GM23248 (cell line): Measurements from ENCODE around the gene TUBB2A. TPM values are rescaled to one million over a fixed set of nuclear protein-coding genes. Genes with fewer than 3 reads are reported as not detected.
"Not testable (repeated sequence)": the region's sequence is repeated elsewhere in the genome, so short reads cannot be mapped to it uniquely, and the experiment has no call there.

ENCODE experiments used
- DNase-seq: peaks from one replicate; pipeline ENCODE4 v3.0.0-alpha.2; 2015
- H2AFZ ChIP-seq: fragments of 200-600 bp; sonication (generic); 2 replicates; pipeline ENCODE4 v1.6.1; 2016; ENCODE audit warnings: antibody characterized with exemption
- H3F3A ChIP-seq: fragments of 200-600 bp; sonication (generic); 2 replicates; pipeline ENCODE4 v1.6.1; 2016; ENCODE audit warnings: mild to moderate bottlenecking, antibody characterized with exemption, mixed run types; ENCODE audit not compliant: insufficient read depth
- H3K27ac ChIP-seq: fragments of 200-600 bp; sonication (generic); 2 replicates; pipeline ENCODE4 v1.5.1; 2016; ENCODE audit warnings: mild to moderate bottlenecking
- H3K27me3 ChIP-seq: fragments of 200-600 bp; sonication (generic); replicated peaks from 2 replicates; pipeline ENCODE4 v1.6.1; 2016; ENCODE audit warnings: mild to moderate bottlenecking; ENCODE audit not compliant: insufficient read depth
- H3K36me3 ChIP-seq: fragments of 200-600 bp; sonication (generic); 2 replicates; pipeline ENCODE4 v1.6.1; 2016; ENCODE audit warnings: low read depth, mild to moderate bottlenecking
- H3K4me1 ChIP-seq: fragments of 200-600 bp; sonication (generic); 2 replicates; pipeline ENCODE4 v1.6.1; 2016; ENCODE audit warnings: mild to moderate bottlenecking; ENCODE audit not compliant: insufficient read depth
- H3K4me2 ChIP-seq: fragments of 200-600 bp; sonication (generic); one replicate; pipeline ENCODE4 v1.6.1; 2016; ENCODE audit warnings: mild to moderate bottlenecking; ENCODE audit not compliant: unreplicated experiment
- H3K4me3 ChIP-seq: fragments of 200-600 bp; sonication (generic); 2 replicates; pipeline ENCODE4 v1.5.1; 2016; ENCODE audit warnings: mild to moderate bottlenecking
- H3K79me2 ChIP-seq: fragments of 200-600 bp; sonication (generic); 2 replicates; pipeline ENCODE4 v1.6.1; 2016; ENCODE audit warnings: mild to moderate bottlenecking; ENCODE audit not compliant: insufficient read depth
- H3K9ac ChIP-seq: fragments of 200-600 bp; sonication (generic); 2 replicates; pipeline ENCODE4 v1.6.1; 2016; ENCODE audit warnings: mild to moderate bottlenecking
- H3K9me2 ChIP-seq: fragments of 200-600 bp; sonication (generic); 2 replicates; pipeline ENCODE4 v1.6.1; 2016; ENCODE audit warnings: mixed run types, mild to moderate bottlenecking, moderate library complexity; ENCODE audit not compliant: insufficient read depth
- H3K9me3 ChIP-seq: fragments of 200-600 bp; sonication (generic); one replicate; pipeline ENCODE4 v1.6.1; 2017; ENCODE audit warnings: low read depth
- H4K20me1 ChIP-seq: fragments of 200-600 bp; sonication (generic); 2 replicates; pipeline ENCODE4 v1.6.0; 2016; ENCODE audit not compliant: insufficient read depth
- EZH2 ChIP-seq: fragments of 200-600 bp; sonication (generic); IDR thresholded peaks from 2 replicates; pipeline ENCODE4 v1.6.1; 2018; ENCODE audit warnings: antibody characterized with exemption, mild to moderate bottlenecking; ENCODE audit not compliant: insufficient read depth, poor library complexity, severe bottlenecking
- EZH2phosphoT487 ChIP-seq: fragments of 200-600 bp; sonication (generic); IDR thresholded peaks from 2 replicates; pipeline ENCODE4 v1.6.1; 2018; ENCODE audit warnings: antibody characterized with exemption, moderate library complexity, mild to moderate bottlenecking, low read depth; ENCODE audit not compliant: insufficient read depth
- WGBS, 2 experiments: methylation state at CpG; one replicate each; pipeline ENCODE4 v1.1.6; 2015 to 2017; ENCODE audit warnings: low lambda C conversion rate in 2 of 2, low coverage in 1 of 2; ENCODE audit errors: missing lambda C conversion rate in 2 of 2; 5-methylcytosine and 5-hydroxymethylcytosine counted together
- in situ Hi-C: fragments of 300-500 bp; cut with MboI; formaldehyde crosslinking; loops from 2 replicates; pipeline ENCODE4 v1.15.0; 2020
- polyA plus RNA-seq: library from polyadenylated mRNA; unstranded; fragments of >200 nt; fragmentation: Nextera tagmentation; extraction: Ambion mirVana; gene quantifications from 2 replicates; pipeline ENCODE4 v1.2.1, GENCODE V29; 2016
- total RNA-seq: library from RNA; depleted of rRNA; stranded (reverse); fragments of >200 nt; shearing (Covaris generic); gene quantifications from 2 replicates; pipeline ENCODE4 v1.2.3, GENCODE V29; 2014

TUBB2A gene
- total and polyA plus RNA-seq, 2 experiments from 2014 or later = 163 to 190 TPM

GRCh38 chr6:3176562-3177355 lies 19.4 kb upstream of the TUBB2A start:
- no peak overlapping the region for H3K27ac ChIP-seq

GRCh38 chr6:3175715-3176402 lies 18.5 kb upstream of the TUBB2A start:
- H3F3A ChIP-seq = no peaks in the 10 kb centered on the region
- H3K79me2 ChIP-seq = no peaks in the 10 kb centered on the region
- in situ Hi-C loops = no loop called here
- H3K27me3 ChIP-seq = no peaks in the 10 kb centered on the region
- H3K9me3 ChIP-seq = no peaks in the 10 kb centered on the region
- no peak overlapping the region for H3K9ac ChIP-seq
- no peaks in the 10 kb centered on the region for H3K9me2 ChIP-seq
- H3K36me3 ChIP-seq = no peaks in the 10 kb centered on the region
- WGBS, 2 experiments = 70 to 80% methylated on average over 11 of the region's 11 CpGs
- H2AFZ ChIP-seq = no peak overlapping the region
- no peaks in the 10 kb centered on the region for H4K20me1 ChIP-seq
- DNase-seq = no peak
- H3K4me3 ChIP-seq = no peak overlapping the region
- TF ChIP-seq EZH2 (no peak), EZH2phosphoT487 (no peak)
- H3K4me1 ChIP-seq = no peaks in the 10 kb centered on the region
- H3K27ac ChIP-seq = no peak overlapping the region
- H3K4me2 ChIP-seq = no peak overlapping the region

More at GRCh38 chr6:3176562-3177355, 19.4 kb upstream of the TUBB2A start:
- Histone ChIP-seq H3K9me3 (no peaks in the 10 kb centered on the region), H3K9ac (no peak overlapping the region), H3K27me3 (no peaks in the 10 kb centered on the region), H4K20me1 (no peaks in the 10 kb centered on the region), H3K4me1 (no peaks in the 10 kb centered on the region), H3K36me3 (no peaks in the 10 kb centered on the region), H2AFZ (no peak overlapping the region), H3K4me3 (no peak overlapping the region), H3K4me2 (no peak overlapping the region), H3F3A (no peaks in the 10 kb centered on the region), H3K79me2 (no peaks in the 10 kb centered on the region), H3K9me2 (no peaks in the 10 kb centered on the region)
- DNase-seq = peak; percentile 94
- in situ Hi-C loops = no loop called here
- no peak for TF ChIP-seq EZH2phosphoT487
- TF ChIP-seq EZH2 = no peak
- WGBS, 2 experiments = 84 to 85% methylated on average over 22 of the region's 22 CpGs

DNA sequence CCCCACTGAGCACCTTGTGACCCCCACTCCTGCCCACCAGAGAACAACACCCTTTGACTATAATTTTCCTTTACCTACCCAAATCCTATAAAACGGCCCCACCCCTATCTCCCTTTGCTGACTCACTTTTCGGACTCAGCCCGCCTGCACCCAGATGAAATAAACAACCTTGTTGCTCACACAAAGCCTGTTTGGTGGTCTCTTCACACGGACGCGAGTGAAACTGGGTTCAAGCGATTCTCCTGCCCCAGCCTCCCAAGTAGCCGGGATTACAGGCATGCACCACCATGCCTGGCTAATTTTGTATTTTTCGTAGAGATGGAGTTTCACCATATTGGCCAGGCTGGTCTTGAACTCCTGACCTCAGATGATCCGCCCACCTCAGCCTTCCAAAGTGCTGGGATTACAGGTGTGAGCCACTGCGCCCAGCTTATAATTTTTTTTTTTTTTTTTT lies 16.3 kb upstream of the TUBB2A start:
- H3K4me3 ChIP-seq, H3F3A ChIP-seq, H3K4me2 ChIP-seq, in situ Hi-C loops, DNase-seq, H3K79me2 ChIP-seq, H3K27me3 ChIP-seq, H3K36me3 ChIP-seq, H3K9ac ChIP-seq, H3K9me2 ChIP-seq, H3K27ac ChIP-seq, H2AFZ ChIP-seq, H3K9me3 ChIP-seq, H3K4me1 ChIP-seq, H4K20me1 ChIP-seq: not testable (repeated sequence)
- WGBS, 2 experiments = 87 to 88% methylated on average over 11 of the region's 11 CpGs

DNA sequence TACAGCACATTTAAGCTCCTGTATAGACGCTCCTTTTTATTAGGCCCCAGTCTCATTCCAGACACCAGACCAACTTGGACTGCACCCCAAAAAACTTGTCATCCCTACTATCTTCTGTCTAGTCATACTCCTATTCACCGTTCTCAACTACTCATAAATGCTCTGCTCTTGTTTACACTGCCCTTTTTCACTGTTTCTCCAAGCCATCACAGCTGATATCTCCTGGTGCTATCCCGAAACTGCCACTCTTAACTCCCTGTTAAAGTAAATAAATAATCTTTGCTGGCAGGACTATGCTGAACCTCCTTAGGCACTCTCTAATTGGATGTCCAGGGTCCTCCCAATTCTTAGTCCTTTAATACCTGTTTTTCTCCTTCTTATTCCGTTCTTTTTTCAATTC lies 15.4 kb upstream of the TUBB2A start:
- H4K20me1 ChIP-seq, H3K9ac ChIP-seq, H3K4me1 ChIP-seq, H3K9me2 ChIP-seq, H2AFZ ChIP-seq, H3K36me3 ChIP-seq, DNase-seq, H3F3A ChIP-seq, H3K27ac ChIP-seq, H3K27me3 ChIP-seq, H3K9me3 ChIP-seq, H3K4me2 ChIP-seq, H3K4me3 ChIP-seq, H3K79me2 ChIP-seq, in situ Hi-C loops: not testable (repeated sequence)
- WGBS, 2 experiments = 74 to 75% methylated on average over 4 of the region's 4 CpGs

DNA sequence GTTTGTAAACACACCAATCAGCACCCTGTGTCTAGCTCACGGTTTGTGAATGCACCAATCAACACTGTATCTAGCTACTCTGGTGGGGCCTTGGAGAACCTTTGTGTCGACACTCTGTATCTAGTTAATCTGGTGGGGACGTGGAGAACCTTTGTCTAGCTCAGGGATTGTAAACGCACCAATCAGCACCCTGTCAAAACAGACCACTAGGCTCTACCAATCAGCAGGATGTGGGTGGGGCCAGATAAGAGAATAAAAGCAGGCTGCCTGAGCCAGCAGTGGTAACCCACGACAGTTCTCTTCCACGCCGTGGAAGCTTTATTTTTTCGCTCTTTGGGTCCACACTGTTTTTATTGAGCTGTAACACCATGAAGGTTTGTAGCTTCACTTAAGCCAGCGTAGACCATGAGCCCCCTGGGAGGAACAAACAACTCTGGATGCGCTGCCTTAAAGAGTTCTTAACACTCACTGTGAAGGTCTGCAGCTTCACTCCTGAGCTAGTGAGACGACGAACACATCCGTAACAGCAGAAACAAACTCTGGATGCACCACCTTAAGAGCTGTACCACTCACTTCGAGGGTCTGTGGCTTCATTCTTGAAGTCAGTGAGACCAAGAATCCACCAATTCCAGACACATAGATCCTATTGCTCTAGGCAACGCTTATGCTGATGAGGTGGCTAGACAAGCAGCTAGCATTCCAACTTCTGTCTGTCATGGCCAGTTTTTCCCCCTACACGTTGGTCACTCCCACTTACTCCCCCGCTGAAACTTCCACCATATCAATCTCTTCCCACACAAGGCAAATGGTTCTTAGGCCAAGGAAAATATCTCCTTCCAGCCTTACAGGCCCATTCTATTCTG lies 14.2 kb upstream of the TUBB2A start:
- H2AFZ ChIP-seq, H4K20me1 ChIP-seq, DNase-seq, in situ Hi-C loops, H3K4me2 ChIP-seq, H3K36me3 ChIP-seq, H3K9me2 ChIP-seq, H3K9ac ChIP-seq, H3K27ac ChIP-seq, H3K79me2 ChIP-seq, H3F3A ChIP-seq, H3K9me3 ChIP-seq, H3K4me1 ChIP-seq, H3K27me3 ChIP-seq, H3K4me3 ChIP-seq: not testable (repeated sequence)
- WGBS, 2 experiments = 82 to 83% methylated on average over 17 of the region's 17 CpGs

DNA sequence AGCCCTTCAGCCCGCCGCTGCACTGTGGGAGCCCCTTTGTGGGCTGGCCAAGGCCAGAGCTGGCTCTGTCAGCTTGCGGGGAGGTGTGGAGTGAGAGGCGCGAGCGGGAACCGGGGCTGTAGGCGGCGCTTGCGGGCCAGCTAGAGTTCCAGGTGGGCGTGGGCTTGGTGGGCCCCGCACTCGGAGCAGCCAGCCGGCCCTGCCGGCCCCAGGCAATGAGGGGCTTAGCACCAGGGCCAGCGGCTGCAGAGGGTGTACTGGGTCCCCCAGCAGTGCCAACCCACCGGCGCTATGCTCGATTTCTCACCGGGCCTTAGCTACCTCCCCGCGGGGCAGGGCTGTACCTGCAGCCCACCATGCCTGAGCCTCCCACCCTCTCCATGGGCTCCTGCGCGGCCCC lies 13.3 kb upstream of the TUBB2A start:
- H3K9ac ChIP-seq, H3K27me3 ChIP-seq, H3K9me3 ChIP-seq, DNase-seq, H3K36me3 ChIP-seq, H3K79me2 ChIP-seq, in situ Hi-C loops, H2AFZ ChIP-seq, H3K9me2 ChIP-seq, H3K4me3 ChIP-seq, H3K27ac ChIP-seq, H3K4me2 ChIP-seq, H4K20me1 ChIP-seq: not testable (repeated sequence)
- Histone ChIP-seq H3K4me1 (peaks cover 10% of the 10 kb centered on the region), H3F3A (peaks cover 12% of the 10 kb centered on the region)
- WGBS, 2 experiments = 83 to 85% methylated on average over 4 to 23 of the region's 24 CpGs
